Caco-2 (cell line): ENCODE measurements around the gene JUND. TPM values are rescaled to one million over a fixed set of nuclear protein-coding genes. Genes with fewer than 3 reads are reported as not detected.

Source experiments
- BruUV-seq: library from RNA; stranded (reverse); fragments of 400-500 nt; replicated peaks from 2 replicates; lab custom pipeline; 2021; lab: Mats Ljungman, UMichigan
- CTCF ChIA-PET: fragments of 300-600 bp; sonication (Branson Sonifier 250); formaldehyde crosslinking; loops from one replicate; lab custom pipeline; 2022; ENCODE audit warnings: antibody characterized with exemption; lab: Charles Lee
- POLR2A ChIA-PET: fragments of 300-600 bp; sonication (Branson Sonifier 250); formaldehyde crosslinking; loops from one replicate; lab custom pipeline; 2022; ENCODE audit warnings: antibody characterized with exemption; lab: Charles Lee
- DNase-seq, 2 experiments: peaks; one replicate each; pipeline versions ENCODE4 v3.0.0 to v3.0.0-alpha.2; 2020 to 2022
- H3K27me3 ChIP-seq: replicated peaks from 2 replicates; pipeline ENCODE4 v1.6.0; 2011; ENCODE audit warnings: low read length; ENCODE audit not compliant: control insufficient read depth, insufficient read depth
- H3K36me3 ChIP-seq: 2 replicates; pipeline ENCODE4 v1.5.1; 2011; ENCODE audit warnings: low read length; ENCODE audit not compliant: control insufficient read depth, insufficient read depth
- H3K4me1 ChIP-seq: fragments of 250-450 bp; sonication (Bioruptor Pico); 2 replicates; pipeline ENCODE4 v1.5.1; 2020; ENCODE audit warnings: mild to moderate bottlenecking
- H3K4me3 ChIP-seq: 2 replicates; pipeline ENCODE4 v1.5.1; 2011; ENCODE audit warnings: low read depth, mild to moderate bottlenecking, control low read depth, low read length
- H3K9me3 ChIP-seq: fragments of 250-450 bp; sonication (Bioruptor Pico); 2 replicates; pipeline ENCODE4 v1.5.1; 2020; ENCODE audit warnings: mild to moderate bottlenecking, moderate library complexity
- H3K27ac Mint-ChIP-seq: one replicate; pipeline ENCODE4 v1.8.0; 2022; ENCODE audit warnings: mixed read lengths; ENCODE audit not compliant: unreplicated experiment
- H3K27me3 Mint-ChIP-seq: one replicate; pipeline ENCODE4 v1.8.0; 2022; ENCODE audit warnings: mixed read lengths; ENCODE audit not compliant: insufficient read depth, unreplicated experiment
- H3K36me3 Mint-ChIP-seq: one replicate; pipeline ENCODE4 v1.8.0; 2022; ENCODE audit warnings: mild to moderate bottlenecking, mixed read lengths; ENCODE audit not compliant: insufficient read depth, unreplicated experiment
- H3K4me1 Mint-ChIP-seq: one replicate; pipeline ENCODE4 v1.8.0; 2022; ENCODE audit warnings: low read depth, mixed read lengths; ENCODE audit not compliant: unreplicated experiment
- H3K4me3 Mint-ChIP-seq: one replicate; pipeline ENCODE4 v1.8.0; 2022; ENCODE audit warnings: mild to moderate bottlenecking, moderate library complexity, mixed read lengths; ENCODE audit not compliant: unreplicated experiment
- H3K9me3 Mint-ChIP-seq: one replicate; pipeline ENCODE4 v1.8.0; 2022; ENCODE audit warnings: mixed read lengths; ENCODE audit not compliant: unreplicated experiment
- CTCF ChIP-seq, 2 experiments: fragments of 200-600 bp in 1 of 2; IDR thresholded peaks; 1 replicate in 1 of 2; 2 replicates in 1 of 2; pipeline versions ENCODE4 v1.5.1 to v1.8.0; 2011 to 2022; ENCODE audit warnings: antibody characterized with exemption in 1 of 2, control low read depth in 1 of 2, inconsistent platforms in 1 of 2, low read depth in 1 of 2, low read length in 1 of 2, mild to moderate bottlenecking in 1 of 2, moderate library complexity in 1 of 2; ENCODE audit not compliant: insufficient read depth in 1 of 2, severe bottlenecking in 1 of 2, unreplicated experiment in 1 of 2
- intact Hi-C: fragments of 100-400 bp; cut with micrococcal nuclease; formaldehyde crosslinking; loops from one replicate; pipeline ENCODE4 v1.10.0; 2022; ENCODE audit not compliant: unreplicated experiment
- total RNA-seq: library from RNA; stranded (reverse); gene quantifications from 2 replicates; pipeline ENCODE4 v1.2.3, GENCODE V29; 2022

JUND gene
- total RNA-seq, 1 experiment from 2014 or later, result 75.5 TPM

- no peaks in the 10 kb centered on the region for H3K36me3 ChIP-seq
- BruUV-seq, result no TSS peak
- TF ChIP-seq CTCF (IDR thresholded peaks at IDR 0.05; ENCODE audit: insufficient read depth in 1 of 2, low read depth in 1 of 2, low read length in 1 of 2, severe bottlenecking in 1 of 2, unreplicated experiment in 1 of 2), result no peak
- Mint-ChIP-seq H3K36me3 (peaks cover 7% of the 10 kb centered on the region), H3K4me1 (no peaks in the 10 kb centered on the region), H3K27ac (no peak overlapping the region), H3K9me3 (no peaks in the 10 kb centered on the region), H3K4me3 (no peak overlapping the region), H3K27me3 (no peaks in the 10 kb centered on the region)
- H3K27me3 ChIP-seq, result no peaks in the 10 kb centered on the region
- no peak overlapping the region for H3K4me3 ChIP-seq
- intact Hi-C loops, result no loop called here
- H3K9me3 ChIP-seq, result no peaks in the 10 kb centered on the region
- ChIA-PET CTCF (no interaction called here), POLR2A (no interaction called here)
- no peak for DNase-seq
- peaks cover 24% of the 10 kb centered on the region for H3K4me1 ChIP-seq
Observed at GRCh38 chr19:18297308-18297707, 15.9 kb upstream of the JUND start.

GRCh38 chr19:18295034-18295451 lies 13.6 kb upstream of the JUND start:
- H3K27me3 Mint-ChIP-seq, result no peaks in the 10 kb centered on the region
- Histone ChIP-seq H3K4me1 (peaks cover 18% of the 10 kb centered on the region), H3K4me3 (no peak overlapping the region), H3K9me3 (no peaks in the 10 kb centered on the region), H3K27me3 (no peaks in the 10 kb centered on the region), H3K36me3 (no peaks in the 10 kb centered on the region)
- ChIA-PET POLR2A (no interaction called here), CTCF (no interaction called here)
- peaks cover 7% of the 10 kb centered on the region for H3K36me3 Mint-ChIP-seq
- intact Hi-C loops, result no loop called here
- H3K4me3 Mint-ChIP-seq, result no peak overlapping the region
- H3K9me3 Mint-ChIP-seq, result no peaks in the 10 kb centered on the region
- H3K27ac Mint-ChIP-seq, result peak overlapping the region; percentile 75
- no peak for DNase-seq
- no peak for TF ChIP-seq CTCF (IDR thresholded peaks at IDR 0.05; ENCODE audit: insufficient read depth in 1 of 2, low read depth in 1 of 2, low read length in 1 of 2, severe bottlenecking in 1 of 2, unreplicated experiment in 1 of 2)
- BruUV-seq, result no TSS peak
- H3K4me1 Mint-ChIP-seq, result peaks cover 7% of the 10 kb centered on the region

GRCh38 chr19:18294467-18294864 lies 13.0 kb upstream of the JUND start:
- TF ChIP-seq CTCF (IDR thresholded peaks at IDR 0.05; ENCODE audit: insufficient read depth in 1 of 2, low read depth in 1 of 2, low read length in 1 of 2, severe bottlenecking in 1 of 2, unreplicated experiment in 1 of 2), result no peak
- Histone ChIP-seq H3K4me3 (no peak overlapping the region), H3K9me3 (no peaks in the 10 kb centered on the region), H3K27me3 (no peaks in the 10 kb centered on the region), H3K4me1 (peaks cover 18% of the 10 kb centered on the region), H3K36me3 (no peaks in the 10 kb centered on the region)
- Mint-ChIP-seq H3K4me3 (peak overlapping the region; percentile 38), H3K36me3 (peaks cover 7% of the 10 kb centered on the region), H3K27ac (no peak overlapping the region), H3K9me3 (no peaks in the 10 kb centered on the region), H3K4me1 (peaks cover 7% of the 10 kb centered on the region), H3K27me3 (no peaks in the 10 kb centered on the region)
- DNase-seq, result no peak
- POLR2A ChIA-PET, result no interaction called here
- CTCF ChIA-PET, result no interaction called here
- intact Hi-C loops, result no loop called here
- no TSS peak for BruUV-seq
